ENCODE measurements around the gene MAP3K10.

MAP3K10 gene

DNA sequence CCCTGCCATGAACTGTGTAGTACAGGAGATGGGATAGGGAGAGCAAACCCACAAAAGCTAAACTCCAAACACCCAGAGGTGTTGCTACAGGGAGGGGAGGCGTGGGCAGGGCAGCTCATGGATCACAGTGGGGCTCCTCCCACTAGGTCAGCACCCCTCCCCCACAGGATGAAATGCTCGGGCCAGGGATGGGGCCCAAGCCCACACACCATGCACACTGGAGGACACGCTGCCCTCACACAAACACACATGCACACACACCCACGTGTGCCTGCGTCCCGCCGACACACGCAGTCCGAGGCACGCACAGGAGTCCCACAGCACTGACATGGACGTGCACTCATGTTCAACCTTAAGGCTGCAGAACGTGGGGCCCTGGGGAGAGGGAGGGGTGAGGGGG is 41.3 kb downstream of the MAP3K10 start:
- in situ Hi-C loops (cut with MboI; ENCODE audit: low sequenced_read_pairs) = no loop called here

DNA sequence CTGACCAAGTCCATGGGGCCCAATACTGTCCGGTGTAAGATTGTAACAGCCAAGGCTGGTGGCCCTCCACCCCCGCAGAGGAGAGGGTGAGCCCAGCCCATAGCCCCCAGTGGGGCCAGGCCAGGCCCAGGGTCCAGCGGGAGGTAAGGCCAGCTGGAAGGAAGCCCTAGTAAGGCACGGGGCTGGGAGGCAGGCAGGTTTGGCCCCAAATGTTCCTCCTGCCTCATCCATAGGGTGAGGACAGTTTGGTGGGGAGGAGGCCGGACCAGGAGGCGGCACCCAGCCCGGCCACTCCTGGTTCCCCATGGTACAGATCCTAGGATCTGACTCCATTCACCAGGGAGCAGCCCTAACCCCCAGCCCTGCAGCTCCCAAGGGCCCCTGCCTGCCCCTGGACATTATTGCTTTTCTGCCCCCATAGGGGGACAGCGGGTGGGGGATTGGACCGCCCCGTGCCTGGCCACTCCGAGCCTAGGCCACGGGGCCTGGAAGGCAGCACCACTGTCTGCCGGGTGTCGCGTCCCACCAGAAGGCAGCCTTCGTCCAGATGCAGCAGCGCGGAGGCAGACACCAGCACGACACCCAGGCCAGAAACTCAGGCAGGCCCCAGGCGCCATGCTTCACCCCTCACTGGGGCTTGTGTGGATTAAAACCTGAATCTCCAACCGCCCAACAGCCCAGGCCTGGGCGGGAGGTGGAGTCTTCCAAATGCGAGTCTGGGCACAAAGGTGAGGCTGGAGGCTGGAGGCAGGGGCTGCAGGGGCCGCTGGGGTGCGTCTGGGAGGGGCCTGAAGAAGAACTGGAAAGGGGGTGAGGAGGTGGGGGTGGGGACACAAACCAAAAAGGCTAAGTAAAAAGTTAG is 42.0 kb downstream of the MAP3K10 start:
- in situ Hi-C loops (cut with MboI; ENCODE audit: low sequenced_read_pairs) = no loop called here

DNA sequence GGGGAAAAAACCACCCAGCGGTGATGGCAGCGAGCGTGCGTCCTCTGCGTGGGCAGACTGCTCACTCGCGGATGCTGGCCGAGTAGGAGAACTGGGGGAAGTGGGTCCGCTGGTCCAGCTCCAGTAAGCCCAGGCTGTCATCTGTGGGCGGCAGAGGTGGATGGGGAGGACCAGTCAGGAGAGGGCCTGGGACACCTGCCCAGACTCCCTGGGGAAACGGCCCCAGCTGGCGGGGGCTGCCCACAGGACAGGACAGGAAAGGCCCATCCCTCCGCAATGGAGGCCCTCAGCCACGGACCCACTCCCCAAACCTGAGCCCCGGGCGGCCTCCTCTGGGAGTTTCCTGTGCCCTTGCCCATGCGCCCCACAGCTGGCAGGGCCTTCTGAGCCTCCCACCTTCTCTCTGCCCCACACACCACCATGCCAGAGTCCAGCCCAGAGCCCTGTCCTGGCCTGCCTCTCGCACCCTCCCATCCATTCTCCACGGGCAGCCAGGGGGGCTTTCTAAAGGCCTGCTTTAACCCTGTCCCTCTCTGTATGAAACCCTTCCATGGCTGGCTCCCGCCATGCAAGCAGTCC is 42.7 kb downstream of the MAP3K10 start:
- in situ Hi-C loops (cut with MboI; ENCODE audit: low sequenced_read_pairs) = no loop called here

DNA sequence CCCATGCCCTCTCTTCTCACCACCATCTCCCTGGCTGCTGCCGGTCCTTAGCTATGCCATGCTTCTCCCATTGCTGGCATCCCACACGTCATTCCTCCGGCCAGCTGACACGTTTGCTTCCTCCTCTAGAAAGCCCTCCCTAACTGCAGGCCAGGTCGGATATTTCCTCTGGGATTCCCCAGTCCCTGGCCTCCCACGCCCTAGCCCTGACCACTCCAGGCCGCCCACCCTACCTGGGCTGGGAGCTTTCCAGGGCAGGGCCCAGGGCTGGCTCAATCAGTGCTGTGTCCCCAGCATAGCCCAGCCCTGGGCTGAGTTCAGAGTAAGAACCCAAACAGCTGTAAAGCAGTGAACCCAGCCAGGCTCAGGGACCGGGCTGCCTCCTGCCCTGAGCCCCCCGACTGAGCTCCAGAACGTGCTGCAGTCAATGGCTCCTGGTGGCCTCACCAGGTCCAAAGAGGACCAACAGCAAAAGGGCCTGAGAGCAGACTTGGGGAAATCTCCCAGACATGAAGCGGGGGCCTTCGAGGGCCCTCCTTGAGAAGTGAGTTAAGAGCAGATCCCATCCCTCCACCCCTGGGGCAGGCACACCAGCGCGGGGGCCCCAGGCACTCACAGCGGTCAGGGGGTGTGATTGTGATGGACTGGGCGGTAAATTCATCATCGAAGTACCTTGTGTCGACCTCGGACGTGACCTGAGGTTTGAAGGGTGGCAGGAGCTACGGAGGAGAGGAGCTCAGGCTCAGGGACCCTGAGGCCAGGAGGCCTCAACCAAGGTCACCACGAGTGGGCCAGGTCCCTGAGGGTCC is 43.4 kb downstream of the MAP3K10 start:
- in situ Hi-C loops (cut with MboI; ENCODE audit: low sequenced_read_pairs) = no loop called here

DNA sequence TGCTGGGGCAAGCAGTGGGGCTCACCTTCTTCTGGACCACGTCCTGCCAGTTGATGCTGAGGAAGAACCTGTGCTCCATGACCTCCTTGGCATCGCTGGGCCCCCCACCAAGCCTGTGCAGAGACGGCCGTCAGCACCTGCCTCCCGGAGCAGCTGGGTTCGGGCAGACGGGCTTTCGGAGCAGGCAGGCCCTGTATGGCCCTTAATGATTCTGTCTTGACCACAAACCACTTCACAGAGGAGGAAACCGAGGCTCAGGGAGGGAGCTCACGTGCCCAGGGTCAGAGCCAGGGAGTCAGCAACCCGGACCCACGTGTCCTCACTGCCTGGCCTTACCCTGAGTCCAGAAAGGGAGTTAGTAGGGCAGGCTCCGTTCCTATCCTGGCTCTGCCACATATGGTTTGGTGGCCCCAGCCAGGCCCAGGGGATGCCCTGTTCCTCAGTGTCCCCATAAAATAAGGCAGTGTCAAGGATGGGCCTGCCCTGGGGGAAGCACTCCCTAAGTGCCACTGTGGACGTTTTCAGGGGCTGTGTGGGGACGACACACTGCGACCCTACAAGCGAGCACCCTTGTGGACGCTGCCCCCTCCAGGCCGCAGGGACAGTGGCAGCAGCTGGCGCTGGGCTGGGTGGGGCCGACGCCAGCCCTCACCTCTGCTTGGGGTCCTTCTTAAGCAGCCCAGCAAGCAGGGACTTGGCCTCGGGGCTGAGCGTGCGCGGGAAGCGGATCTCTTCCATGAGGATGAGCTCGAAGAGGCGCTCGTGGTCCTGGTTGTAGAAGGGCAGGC is 44.2 kb downstream of the MAP3K10 start:
- in situ Hi-C loops (cut with MboI; ENCODE audit: low sequenced_read_pairs) = no loop called here

DNA sequence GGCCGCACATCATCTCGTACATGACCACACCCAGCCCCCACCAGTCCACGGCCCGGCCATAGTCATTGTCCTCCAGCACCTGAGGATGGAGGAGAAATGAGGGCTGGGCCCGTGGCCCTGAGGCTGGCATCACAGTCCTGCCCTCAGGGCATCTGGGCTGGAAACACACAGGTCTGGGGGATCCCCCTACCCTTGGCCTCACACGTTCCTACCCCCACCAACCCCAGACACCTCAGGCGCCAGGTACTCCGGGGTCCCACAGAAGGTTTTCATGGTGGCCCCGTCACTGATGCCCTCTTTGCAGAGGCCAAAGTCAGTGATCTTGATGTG is 44.8 kb downstream of the MAP3K10 start:
- in situ Hi-C loops (cut with MboI; ENCODE audit: low sequenced_read_pairs) = no loop called here

DNA sequence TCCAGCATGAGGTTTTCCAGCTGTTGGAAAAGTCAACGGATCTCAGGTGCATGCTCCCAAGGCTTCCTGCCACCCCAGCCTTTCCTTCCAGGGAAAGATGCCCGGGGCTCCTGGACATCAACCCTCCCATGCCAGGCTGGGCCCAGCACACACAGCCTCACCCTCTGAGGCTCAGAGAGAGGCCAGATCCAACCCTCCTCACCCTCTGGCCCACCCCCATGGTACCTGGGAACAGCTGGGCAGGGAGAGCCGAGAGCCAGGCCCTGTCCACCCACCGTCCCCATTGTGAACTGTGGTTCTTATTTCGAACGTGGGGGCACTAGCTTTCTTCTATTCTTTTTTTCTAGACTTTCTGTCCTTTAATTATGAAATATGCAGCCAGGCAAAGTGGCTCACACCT is 45.1 kb downstream of the MAP3K10 start:
- in situ Hi-C loops (cut with MboI; ENCODE audit: low sequenced_read_pairs) = no loop called here

DNA sequence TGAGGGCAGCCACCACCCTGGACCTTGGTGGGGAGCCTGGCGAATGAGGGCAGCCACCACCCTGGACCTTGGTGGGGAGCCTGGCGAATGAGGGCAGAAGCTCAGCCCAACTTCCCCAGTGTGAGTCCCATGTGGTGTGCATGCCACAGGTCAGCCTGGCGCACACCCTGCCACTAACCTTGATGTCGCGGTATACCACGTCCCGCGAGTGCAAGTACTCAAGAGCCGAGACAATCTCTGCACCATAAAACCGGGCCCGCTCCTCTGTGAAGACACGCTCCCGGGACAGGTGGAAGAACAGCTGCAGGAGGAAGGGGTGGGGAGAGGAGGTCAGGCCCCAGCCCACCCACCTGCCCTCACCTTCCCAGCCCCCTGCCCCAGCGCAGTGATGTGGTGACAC is 46.6 kb downstream of the MAP3K10 start:
- in situ Hi-C loops (cut with MboI; ENCODE audit: low sequenced_read_pairs) = no loop called here

DNA sequence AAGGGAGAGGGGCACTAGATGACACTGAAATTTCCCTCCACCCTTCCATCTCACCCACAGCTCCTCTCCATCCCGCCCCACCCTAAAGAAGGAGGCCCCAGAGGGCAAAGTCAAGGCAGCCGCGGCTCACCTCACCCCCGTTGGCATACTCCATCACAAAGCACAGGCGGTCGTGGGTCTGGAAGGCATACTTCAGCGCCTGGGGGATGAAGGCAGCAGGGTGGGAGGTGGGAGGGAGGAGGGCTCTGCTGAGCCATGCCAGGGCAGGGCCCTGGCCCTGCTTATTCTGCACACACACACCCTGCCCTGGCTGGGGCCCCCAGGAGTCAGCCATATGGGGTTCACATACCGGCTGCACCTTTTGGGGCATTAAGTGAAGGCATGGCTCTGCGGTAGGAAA is 47.5 kb downstream of the MAP3K10 start:
- in situ Hi-C loops (cut with MboI; ENCODE audit: low sequenced_read_pairs) = no loop called here

DNA sequence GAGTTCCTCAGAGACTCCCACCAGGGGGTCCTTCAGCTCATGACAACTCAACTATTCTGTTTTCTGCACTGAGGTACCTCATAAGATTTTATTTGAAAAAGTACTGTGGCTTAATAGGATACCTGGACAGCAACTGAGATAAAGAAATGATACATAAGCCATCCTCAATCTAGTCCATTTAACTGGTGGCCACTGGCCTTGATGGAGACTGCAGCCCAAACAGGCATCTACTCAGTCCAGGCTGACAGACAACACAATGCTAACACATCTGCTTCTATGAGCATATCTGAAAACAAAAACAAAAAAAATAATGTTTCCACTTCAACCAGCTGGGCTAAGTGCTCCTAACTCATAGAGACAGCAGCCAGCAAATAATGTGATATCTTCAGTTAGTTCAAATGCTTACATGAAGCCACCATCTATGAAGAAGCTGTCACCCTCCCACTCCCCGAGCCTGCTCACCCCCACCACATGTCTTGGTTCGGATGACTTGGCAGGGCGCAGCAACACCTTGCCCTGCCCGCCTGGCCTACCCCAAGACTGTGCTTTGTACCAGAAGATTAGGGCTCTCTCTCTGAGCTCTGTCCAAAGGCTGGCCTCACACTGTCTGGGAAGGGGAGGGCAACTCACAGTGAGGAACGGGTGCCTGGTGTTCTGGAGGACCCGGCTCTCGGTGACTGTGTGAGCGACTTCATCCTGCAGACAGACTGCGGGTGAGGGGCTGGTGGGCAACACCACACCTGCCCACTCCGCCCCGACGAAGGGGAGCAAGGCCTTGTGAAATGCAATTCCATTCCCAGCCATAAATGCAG is 48.4 kb downstream of the MAP3K10 start:
- in situ Hi-C loops (cut with MboI; ENCODE audit: low sequenced_read_pairs) = no loop called here

DNA sequence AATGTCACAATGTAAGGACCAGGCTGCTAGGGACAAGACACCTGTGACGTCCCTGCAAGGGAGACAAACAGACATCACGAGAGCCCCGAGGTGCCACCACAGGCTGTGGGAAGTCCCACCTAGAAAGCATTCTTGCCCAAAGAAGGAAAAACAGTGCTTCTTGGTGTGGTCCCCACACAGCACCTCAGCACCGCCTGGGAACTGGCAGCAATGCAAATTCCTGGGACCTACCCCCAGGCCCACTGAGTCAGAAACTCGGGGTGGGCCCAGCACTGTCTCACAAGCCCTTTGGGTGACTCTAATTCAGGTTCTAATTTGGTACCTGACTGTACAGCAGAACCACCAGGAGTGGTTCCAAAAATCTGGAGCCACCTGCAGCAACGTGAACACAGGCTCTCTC is 49.1 kb downstream of the MAP3K10 start:
- in situ Hi-C loops (cut with MboI; ENCODE audit: low sequenced_read_pairs) = no loop called here

DNA sequence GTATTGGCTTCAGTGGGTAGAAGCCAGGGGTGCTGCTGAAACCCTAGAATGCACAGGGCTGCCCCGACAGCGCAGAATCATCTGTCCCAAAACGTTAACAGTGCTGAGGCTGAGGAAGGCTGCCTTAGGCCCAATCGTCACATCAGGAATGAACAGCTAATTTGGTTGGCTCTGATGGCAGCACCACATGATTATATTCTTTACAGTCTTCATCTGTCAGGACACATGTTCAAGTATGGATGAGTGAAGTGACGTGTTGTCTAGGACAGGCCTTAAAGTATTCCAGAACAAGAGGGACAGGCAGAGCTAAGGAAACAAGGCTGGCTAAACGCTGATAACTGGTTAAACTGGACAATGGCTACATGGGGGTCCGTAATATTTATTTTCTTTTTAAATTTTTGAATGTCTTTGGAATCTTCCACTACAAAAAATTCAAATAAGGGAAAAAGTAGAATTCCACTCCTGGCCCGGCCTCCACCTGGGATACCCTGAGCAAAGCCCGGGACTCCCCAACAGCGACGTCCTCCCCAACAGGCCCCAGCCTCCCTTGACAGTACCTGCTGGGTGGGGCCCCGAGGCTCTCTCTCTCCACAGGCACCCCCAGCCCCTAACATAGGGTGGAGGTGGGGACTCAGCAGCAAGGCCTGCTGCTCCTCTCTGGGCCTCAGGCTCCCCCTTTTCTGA is 50.0 kb downstream of the MAP3K10 start:
- in situ Hi-C loops (cut with MboI; ENCODE audit: low sequenced_read_pairs) = no loop called here

DNA sequence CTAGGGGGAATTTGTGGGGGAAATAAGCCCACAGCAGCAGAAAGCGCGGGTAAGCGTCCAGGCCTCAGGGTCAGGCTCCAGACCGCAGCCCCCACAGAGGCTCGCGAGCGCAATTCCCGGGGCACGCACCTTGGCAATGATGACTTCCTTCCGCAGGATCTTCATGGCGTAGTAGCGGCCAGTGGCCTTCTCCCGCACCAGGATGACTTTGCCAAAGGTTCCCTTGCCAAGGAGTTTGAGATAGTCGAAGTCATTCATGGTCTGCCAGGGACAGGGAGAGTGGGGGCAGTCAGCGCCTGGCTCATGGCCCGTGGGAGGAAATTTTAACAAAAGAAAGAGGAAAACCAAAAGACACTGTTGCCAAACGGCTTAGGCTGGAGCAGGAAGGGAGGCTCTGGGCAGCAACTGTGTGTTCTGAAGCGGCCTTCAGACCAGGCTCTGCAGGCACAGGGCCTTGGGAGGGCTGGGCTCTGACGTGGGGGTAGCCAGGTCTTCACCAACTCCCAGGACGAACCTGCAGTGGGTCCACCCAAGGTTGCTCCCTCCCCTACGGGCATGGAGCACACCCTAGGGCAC is 50.7 kb downstream of the MAP3K10 start:
- in situ Hi-C loops (cut with MboI; ENCODE audit: low sequenced_read_pairs) = no loop called here

DNA sequence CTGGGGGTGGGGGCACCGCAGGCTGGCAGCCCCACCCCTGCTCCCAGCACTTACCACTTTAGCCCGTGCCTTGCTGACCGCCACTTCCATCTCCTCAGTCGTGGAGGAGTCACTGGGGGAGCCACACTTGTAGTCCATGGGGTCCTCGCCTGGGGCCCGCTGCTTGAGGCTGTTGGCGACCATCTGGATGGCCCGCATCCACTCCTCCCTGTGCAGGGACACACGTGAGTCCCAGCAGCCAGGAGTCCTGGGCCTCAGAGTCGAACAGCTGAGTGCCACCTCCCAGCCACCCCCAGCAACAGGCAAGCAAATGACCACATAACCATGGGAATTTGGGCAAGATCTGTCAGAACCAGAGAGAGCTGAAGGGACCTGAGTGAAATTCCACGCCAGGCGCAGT is 51.3 kb downstream of the MAP3K10 start:
- in situ Hi-C loops (cut with MboI; ENCODE audit: low sequenced_read_pairs) = no loop called here

DNA sequence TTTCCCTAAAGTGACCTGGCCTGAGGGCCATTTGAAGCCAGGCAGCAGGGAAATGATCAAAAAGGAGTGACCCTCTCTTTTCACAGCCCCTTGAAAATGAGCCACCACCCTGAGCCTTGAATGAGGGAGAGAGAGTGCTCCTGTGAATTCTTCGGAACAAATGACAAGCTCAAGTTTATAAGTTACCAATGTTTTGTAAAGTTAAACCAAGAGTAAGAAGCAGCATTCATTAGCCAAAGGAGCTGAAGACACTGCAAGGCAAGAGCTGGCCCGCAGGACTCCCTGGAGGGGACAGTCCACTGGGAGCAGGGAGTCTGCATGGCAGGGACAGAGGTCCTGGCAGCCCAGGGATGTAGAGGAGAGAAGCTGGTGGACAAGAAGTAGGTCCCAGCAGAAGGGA is 52.0 kb downstream of the MAP3K10 start:
- in situ Hi-C loops (cut with MboI; ENCODE audit: low sequenced_read_pairs) = no loop called here

DNA sequence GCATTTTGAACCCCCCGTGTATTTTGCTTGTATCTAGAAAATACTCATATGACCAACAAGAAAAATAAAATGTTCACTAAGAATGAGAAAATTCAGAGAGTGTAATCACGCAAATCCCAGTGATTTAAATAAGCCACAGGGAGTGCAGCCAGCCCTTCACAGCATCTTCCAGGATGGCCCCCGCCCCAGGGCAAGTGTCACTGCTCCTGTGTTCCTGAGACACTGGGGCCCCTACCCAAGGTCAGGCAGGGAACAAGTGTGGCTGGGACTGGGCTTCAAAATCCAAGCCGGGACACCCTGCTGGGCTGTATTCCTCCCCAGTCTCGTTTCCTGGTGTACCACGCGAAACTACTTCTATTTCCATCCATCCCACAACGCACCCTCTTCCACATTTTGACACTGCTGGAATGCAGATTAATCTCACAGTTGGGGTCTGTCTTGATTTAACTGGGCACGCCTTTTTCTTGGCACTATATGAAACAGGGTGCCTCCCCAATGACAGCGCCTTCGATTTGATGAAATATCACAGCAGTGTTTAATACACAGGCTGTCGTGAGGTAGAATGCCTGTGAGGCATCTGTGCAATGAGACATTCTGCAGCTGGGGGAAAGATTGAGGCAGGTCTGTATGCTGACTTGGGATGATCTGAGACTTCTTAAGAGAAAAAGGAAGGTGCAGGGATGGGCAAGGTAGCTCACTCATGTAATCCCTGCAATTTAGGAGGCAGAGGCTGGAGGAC is 53.5 kb downstream of the MAP3K10 start:
- in situ Hi-C loops (cut with MboI; ENCODE audit: low sequenced_read_pairs) = no loop called here

DNA sequence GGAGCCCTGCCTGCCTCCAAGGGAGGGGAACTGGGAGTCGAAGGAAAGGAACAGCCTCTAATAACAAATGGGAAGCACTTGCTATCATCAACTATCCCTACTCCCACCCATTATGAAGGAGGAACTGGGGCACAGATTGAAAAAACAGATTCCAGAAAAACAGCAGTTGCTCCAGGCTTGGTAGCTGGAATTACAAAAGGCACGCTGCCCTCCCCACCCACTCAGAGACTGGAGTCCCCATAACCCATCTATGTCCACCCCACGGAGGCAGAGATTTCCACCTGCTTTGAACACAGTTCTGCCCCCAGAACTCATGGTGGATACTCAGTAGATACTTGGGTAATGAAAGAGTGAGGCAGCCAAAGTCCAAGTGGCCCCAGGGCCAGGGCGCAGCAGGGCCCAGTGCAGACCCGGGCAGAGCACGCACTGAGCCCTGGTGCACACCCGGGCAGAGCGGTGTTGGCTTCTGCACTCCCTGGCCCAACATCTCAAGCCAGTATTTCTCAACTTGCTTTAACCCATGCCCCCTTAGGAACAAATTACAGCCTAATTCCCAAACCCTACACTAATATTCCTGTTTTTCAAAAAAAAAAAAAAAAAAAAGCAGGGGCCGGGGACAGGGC is 54.4 kb downstream of the MAP3K10 start:
- in situ Hi-C loops (cut with MboI; ENCODE audit: low sequenced_read_pairs) = no loop called here

DNA sequence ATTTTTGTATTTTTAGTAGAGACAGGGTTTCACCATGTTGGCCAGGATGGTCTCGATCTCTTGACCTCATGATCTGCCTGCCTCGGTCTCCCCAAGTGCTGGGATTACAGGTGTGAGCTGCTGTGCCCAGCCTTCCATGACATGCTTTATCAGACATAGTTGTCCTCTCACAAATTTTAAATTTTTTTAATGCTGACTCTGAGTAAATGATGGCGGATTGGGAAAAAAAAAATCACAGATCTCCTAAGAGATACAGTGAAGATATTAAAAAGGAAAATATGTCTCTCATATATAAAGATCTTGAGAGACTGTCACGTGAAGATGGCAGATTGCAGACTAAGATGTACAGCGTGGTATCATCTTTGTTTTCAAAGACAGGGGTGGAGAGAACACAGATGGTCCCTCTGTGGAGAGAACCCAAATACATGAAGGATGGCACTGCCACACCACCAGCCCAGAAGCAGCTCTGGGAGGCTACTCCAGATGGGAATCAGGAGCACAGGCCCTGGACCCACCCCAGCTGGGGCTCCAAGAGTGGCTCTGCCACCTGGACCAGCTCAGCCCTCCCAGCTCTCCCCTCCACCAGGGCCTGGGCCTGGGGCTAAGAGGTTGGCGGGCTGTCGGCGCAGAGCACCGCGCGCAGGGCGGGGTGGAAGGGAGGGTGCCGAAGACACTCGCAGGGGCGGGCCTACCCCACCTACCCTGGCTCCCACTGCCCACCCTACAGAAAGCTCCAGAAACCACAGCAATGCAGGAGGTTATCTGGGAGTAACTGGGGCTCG is 55.3 kb downstream of the MAP3K10 start:
- in situ Hi-C loops (cut with MboI; ENCODE audit: low sequenced_read_pairs) = no loop called here

All from HL-60/S4 (cell line).